KG1 (cell line): Measurements from ENCODE around the gene IRF2BP2.

Source experiments
- DNase-seq: peaks from one replicate; lab custom pipeline; 2025; lab: John Stamatoyannopoulos, UW

Gene IRF2BP2

GRCh38 chr1:234556245-234556943 is 53.6 kb downstream of the IRF2BP2 start:
- no peak for DNase-seq

DNA sequence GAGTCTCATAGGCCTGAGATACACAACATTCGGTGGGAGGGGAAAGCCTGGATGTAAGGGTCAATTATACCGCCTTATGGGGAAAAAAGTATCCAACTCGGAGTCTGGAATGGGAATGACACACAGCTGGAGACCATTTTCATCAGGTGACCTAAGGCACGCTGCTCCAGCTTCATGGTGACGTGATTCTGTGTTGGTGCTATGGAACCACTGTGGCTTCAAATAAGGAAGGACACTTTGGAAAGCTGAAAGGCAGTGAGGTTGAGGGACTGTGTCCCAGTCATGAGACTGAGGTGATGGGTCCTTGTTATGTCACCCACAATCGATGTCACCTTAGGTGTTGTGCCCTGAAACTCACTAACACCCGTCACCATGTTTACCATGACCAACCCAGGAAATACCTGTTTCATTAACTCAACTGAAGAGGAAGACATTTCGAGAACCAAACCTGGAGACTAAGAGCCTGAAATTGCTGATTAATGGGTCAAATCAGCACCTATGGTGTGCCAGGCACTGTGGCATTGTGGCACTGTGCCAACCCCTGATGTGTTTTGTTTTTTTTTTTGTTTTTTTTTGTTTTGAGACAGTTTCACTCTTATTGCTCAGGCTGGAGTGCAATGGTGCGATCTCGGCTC is 54.5 kb downstream of the IRF2BP2 start:
- DNase-seq, result no peak

GRCh38 chr1:234554698-234555311 is 55.2 kb downstream of the IRF2BP2 start:
- DNase-seq, result no peak
